Gastrocnemius medialis (tissue), 4 donors: ENCODE measurements around the gene KCNQ2. TPM values are rescaled to one million over a fixed set of nuclear protein-coding genes. Genes with fewer than 3 reads are reported as not detected.

Experiments used
- ATAC-seq, 2 donors: fragments of 150-250 bp; one replicate each; pipeline ENCODE4 v1.9.1; 2016
- DNase-seq, 2 donors: peaks; one replicate each; pipeline ENCODE4 v3.0.0-alpha.2; 2019
- H3K27ac ChIP-seq, 4 donors: fragments of 200-600 bp; sonication (generic); 1 replicate in 1 of 4; 2 replicates in 3 of 4; pipeline ENCODE4 v1.5.1; 2016 to 2018; ENCODE audit warnings: mild to moderate bottlenecking in 2 of 4, moderate library complexity in 1 of 4
- H3K27me3 ChIP-seq, 3 donors: fragments of 200-600 bp; sonication (generic) in 2 of 3; 1 replicate in 1 of 3; 2 replicates in 2 of 3; pipeline versions ENCODE4 v1.5.1 to v1.6.0; 2016 to 2019; ENCODE audit warnings: mild to moderate bottlenecking in 1 of 3, moderate library complexity in 1 of 3
- H3K36me3 ChIP-seq, 2 donors: fragments of 200-600 bp; sonication (generic) in 1 of 2; one replicate each; pipeline ENCODE4 v1.5.1; 2017 to 2018
- H3K4me1 ChIP-seq, 2 donors: fragments of 200-600 bp; sonication (generic) in 1 of 2; one replicate each; pipeline ENCODE4 v1.5.1; 2016 to 2017; ENCODE audit warnings: mild to moderate bottlenecking in 2 of 2
- H3K4me3 ChIP-seq, 4 donors: fragments of 200-600 bp; sonication (generic) in 3 of 4; 1 replicate in 1 of 4; 2 replicates in 3 of 4; pipeline ENCODE4 v1.5.1; 2016 to 2019; ENCODE audit warnings: mild to moderate bottlenecking in 2 of 4
- H3K9me3 ChIP-seq, 3 donors: fragments of 200-600 bp; sonication (generic) in 2 of 3; 1 replicate in 1 of 3; 2 replicates in 2 of 3; pipeline ENCODE4 v1.5.1; 2016 to 2019
- POLR2A ChIP-seq, 2 donors: fragments of 450-650 bp; IDR thresholded peaks; one replicate each; pipeline ENCODE4 v1.6.1; 2017; ENCODE audit warnings: antibody characterized with exemption in 2 of 2, mild to moderate bottlenecking in 2 of 2, moderate library complexity in 2 of 2
- in situ Hi-C, 4 donors: fragments of 200-750 bp; cut with MboI; loops; one replicate each; pipeline versions ENCODE4 v1.15.0 to v1.8.0; 2017; ENCODE audit warnings: low sequenced_read_pairs in 4 of 4
- intact Hi-C: fragments of 100-400 bp; cut with DNase I; formaldehyde crosslinking; loops from one replicate; pipeline ENCODE4 v1.15.1; 2023; ENCODE audit warnings: low total_unique reads
- total RNA-seq, 4 donors: library from RNA; depleted of rRNA; stranded (reverse); fragments of >200 nt; gene quantifications; one replicate each; pipeline versions ENCODE4 v1.1.0 to v1.2.3, GENCODE V29; 2016
- TF ChIP-seq, protein P1 (sequence below), 5 experiments: fragments of 450-650 bp in 3 of 5; fragments of 200-600 bp in 2 of 5; sonication (generic) in 2 of 5; IDR thresholded peaks in 4 of 5; conservative IDR thresholded peaks in 1 of 5; 1 replicate in 4 of 5; 2 replicates in 1 of 5; pipeline ENCODE4 v1.5.1; 2016 to 2019; ENCODE audit warnings: antibody characterized with exemption in 5 of 5, mild to moderate bottlenecking in 3 of 5, moderate library complexity in 3 of 5

The KCNQ2 gene
- total RNA-seq, 4 donors from 2014 or later = not detected

DNA sequence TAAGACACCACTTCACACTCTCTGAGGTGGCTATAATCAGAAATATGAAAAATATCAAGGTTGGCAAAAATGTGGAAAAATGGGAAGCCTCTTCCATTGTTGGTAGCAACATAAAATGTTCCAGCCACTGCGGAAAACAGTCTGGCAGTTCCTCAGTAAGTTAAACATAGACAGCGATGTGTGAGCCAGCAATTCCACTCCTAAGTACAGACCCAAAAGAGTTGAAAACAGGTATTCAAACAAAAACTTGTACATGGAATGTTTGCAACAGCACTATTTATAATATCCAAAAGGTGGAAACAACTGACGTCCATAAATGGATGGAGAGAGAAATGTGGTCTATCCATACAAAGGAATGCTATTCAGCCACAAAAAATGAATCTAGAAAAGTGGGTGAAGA, 40.8 kb upstream of the KCNQ2 start:
- no peaks in the 10 kb centered on the region for H3K36me3 ChIP-seq
- H3K27ac ChIP-seq = no peak overlapping the region
- ATAC-seq = no peak
- H3K4me3 ChIP-seq = no peak overlapping the region
- DNase-seq = no peak
- in situ Hi-C loops (no loop called here), intact Hi-C loops (no loop called here)
- no peaks in the 10 kb centered on the region for H3K9me3 ChIP-seq
- TF ChIP-seq, protein P1, sequence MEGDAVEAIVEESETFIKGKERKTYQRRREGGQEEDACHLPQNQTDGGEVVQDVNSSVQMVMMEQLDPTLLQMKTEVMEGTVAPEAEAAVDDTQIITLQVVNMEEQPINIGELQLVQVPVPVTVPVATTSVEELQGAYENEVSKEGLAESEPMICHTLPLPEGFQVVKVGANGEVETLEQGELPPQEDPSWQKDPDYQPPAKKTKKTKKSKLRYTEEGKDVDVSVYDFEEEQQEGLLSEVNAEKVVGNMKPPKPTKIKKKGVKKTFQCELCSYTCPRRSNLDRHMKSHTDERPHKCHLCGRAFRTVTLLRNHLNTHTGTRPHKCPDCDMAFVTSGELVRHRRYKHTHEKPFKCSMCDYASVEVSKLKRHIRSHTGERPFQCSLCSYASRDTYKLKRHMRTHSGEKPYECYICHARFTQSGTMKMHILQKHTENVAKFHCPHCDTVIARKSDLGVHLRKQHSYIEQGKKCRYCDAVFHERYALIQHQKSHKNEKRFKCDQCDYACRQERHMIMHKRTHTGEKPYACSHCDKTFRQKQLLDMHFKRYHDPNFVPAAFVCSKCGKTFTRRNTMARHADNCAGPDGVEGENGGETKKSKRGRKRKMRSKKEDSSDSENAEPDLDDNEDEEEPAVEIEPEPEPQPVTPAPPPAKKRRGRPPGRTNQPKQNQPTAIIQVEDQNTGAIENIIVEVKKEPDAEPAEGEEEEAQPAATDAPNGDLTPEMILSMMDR (IDR thresholded peaks at IDR 0.05 in 4 of 5, conservative IDR thresholded peaks at IDR 0.05 in 1 of 5) = no peak
- no peak for TF ChIP-seq POLR2A (IDR thresholded peaks at IDR 0.05)
- no peaks in the 10 kb centered on the region for H3K27me3 ChIP-seq
- H3K4me1 ChIP-seq = peaks cover 9 to 10% of the 10 kb centered on the region in 2 donors

- Histone ChIP-seq H3K27ac (peak overlapping the region; percentile 79 to 81 (median 81)), H3K9me3 (no peaks in the 10 kb centered on the region), H3K27me3 (no peaks in the 10 kb centered on the region), H3K4me1 (peaks cover 9 to 10% of the 10 kb centered on the region in 2 donors), H3K36me3 (no peaks in the 10 kb centered on the region), H3K4me3 (no peak overlapping the region)
- ATAC-seq = peak; percentile 98 to 99
- in situ Hi-C loops (no loop called here), intact Hi-C loops (no loop called here)
- TF ChIP-seq, protein P1 (IDR thresholded peaks at IDR 0.05 in 4 of 5, conservative IDR thresholded peaks at IDR 0.05 in 1 of 5) = no peak
- peak in 1 of 2 donors; percentile 16 for TF ChIP-seq POLR2A (IDR thresholded peaks at IDR 0.05)
- DNase-seq = peak in 1 of 2 donors; percentile 63
These were observed 36.7 kb upstream of the KCNQ2 start for GRCh38 chr20:63509088-63509564.

DNA sequence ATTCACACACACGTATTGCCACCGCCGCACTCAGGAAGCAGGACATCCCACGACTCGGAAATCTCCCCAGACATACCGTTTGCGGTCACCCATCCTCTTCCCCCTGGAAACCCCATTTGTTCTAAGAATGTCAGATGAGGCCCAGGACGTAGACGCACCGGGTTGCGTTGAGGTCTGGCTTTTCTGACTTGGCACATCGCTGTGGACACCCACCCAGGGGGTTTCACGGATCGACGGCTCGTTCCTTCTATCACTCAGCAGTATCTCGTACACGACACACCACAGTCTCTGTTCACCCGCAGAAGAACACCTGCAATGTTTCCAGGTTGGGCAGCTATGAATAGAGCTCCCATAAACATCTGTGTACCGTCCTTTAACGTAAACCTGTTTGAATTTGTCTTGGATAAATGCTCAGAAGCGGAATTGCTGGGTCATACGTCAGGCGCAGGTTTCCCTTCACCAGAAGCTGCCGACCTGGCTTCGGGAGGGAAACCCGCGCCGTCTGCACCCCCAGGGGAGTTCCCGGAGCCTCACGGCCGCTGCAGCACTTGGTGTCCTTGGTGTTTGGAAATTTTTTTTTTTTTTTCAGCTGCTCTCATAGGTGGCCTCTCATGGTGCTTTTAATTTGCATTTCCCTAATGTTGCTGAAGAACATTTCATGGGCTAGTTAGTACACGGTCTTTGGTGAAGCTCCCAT, 35.8 kb upstream of the KCNQ2 start:
- in situ Hi-C loops = no loop called here
- Histone ChIP-seq H3K27ac (peak overlapping the region in 3 of 4 donors; percentile 79 to 81 (median 81)), H3K4me1 (peaks cover 9 to 10% of the 10 kb centered on the region in 2 donors), H3K27me3 (no peaks in the 10 kb centered on the region), H3K9me3 (no peaks in the 10 kb centered on the region), H3K4me3 (no peak overlapping the region), H3K36me3 (no peaks in the 10 kb centered on the region)
- no peak for TF ChIP-seq POLR2A (IDR thresholded peaks at IDR 0.05)
- TF ChIP-seq, protein P1 (IDR thresholded peaks at IDR 0.05 in 4 of 5, conservative IDR thresholded peaks at IDR 0.05 in 1 of 5) = no peak
- peak in 1 of 2 donors; percentile 8 for DNase-seq
- intact Hi-C loops = no loop called here
- ATAC-seq = no peak

- Histone ChIP-seq H3K27ac (no peak overlapping the region), H3K9me3 (no peaks in the 10 kb centered on the region), H3K36me3 (no peaks in the 10 kb centered on the region), H3K4me3 (no peak overlapping the region), H3K4me1 (peaks cover 14% of the 10 kb centered on the region in 2 donors), H3K27me3 (no peaks in the 10 kb centered on the region)
- ATAC-seq (no peak), DNase-seq (peak in 1 of 2 donors; percentile 8)
- in situ Hi-C loops = no loop called here
- intact Hi-C loops = no loop called here
- TF ChIP-seq, protein P1 (IDR thresholded peaks at IDR 0.05 in 4 of 5, conservative IDR thresholded peaks at IDR 0.05 in 1 of 5) = no peak
- no peak for TF ChIP-seq POLR2A (IDR thresholded peaks at IDR 0.05)
These were observed 34.8 kb upstream of the KCNQ2 start for GRCh38 chr20:63507083-63507743.
